Left ventricle myocardium inferior (tissue), 1 donor: ENCODE results near the gene ARHGEF6. TPM values are rescaled to one million over a fixed set of nuclear protein-coding genes. Genes with fewer than 3 reads are reported as not detected.
A peak's percentile ranks its signal among the peaks of the same experiment; 100 is the strongest.
"Not testable (repeated sequence)": the region's sequence is repeated elsewhere in the genome, so short reads cannot be mapped to it uniquely, and the experiment has no call there.

ENCODE experiments used
- DNase-seq: peaks from one replicate; pipeline ENCODE4 v3.0.0-alpha.2; 2020
- H3K27ac ChIP-seq: fragments of 200-600 bp; replicated peaks from 2 replicates; pipeline ENCODE4 v1.8.0; 2021
- H3K27me3 ChIP-seq: fragments of 200-600 bp; 2 replicates; pipeline ENCODE4 v1.8.0; 2021; ENCODE audit warnings: low read depth
- H3K36me3 ChIP-seq: fragments of 200-600 bp; 2 replicates; pipeline ENCODE4 v1.8.0; 2021
- H3K4me1 ChIP-seq: fragments of 200-600 bp; 2 replicates; pipeline ENCODE4 v1.8.0; 2021
- H3K4me3 ChIP-seq: fragments of 200-600 bp; 2 replicates; pipeline ENCODE4 v1.8.0; 2021; ENCODE audit warnings: mild to moderate bottlenecking, moderate library complexity
- H3K9me3 ChIP-seq: fragments of 200-600 bp; replicated peaks from 2 replicates; pipeline ENCODE4 v1.8.0; 2021
- CTCF ChIP-seq: fragments of 200-600 bp; IDR thresholded peaks from 2 replicates; pipeline ENCODE4 v1.8.0; 2021; ENCODE audit warnings: antibody characterized with exemption, mild to moderate bottlenecking, borderline replicate concordance
- intact Hi-C: fragments of 100-400 bp; cut with micrococcal nuclease; formaldehyde crosslinking; loops from one replicate; pipeline ENCODE4 v1.11.0; 2022
- total RNA-seq: library from RNA; stranded (reverse); fragmentation: NEBNext Ultra II Directional; extraction: Animal tissue kit (Norgen Biotek cat#: 25700); gene quantifications from one replicate; pipeline ENCODE4 v1.2.1, GENCODE V29; 2021
- donor health status: DM: no; HTN: yes; CAD: no; lungs with severe emphysema.

ARHGEF6 gene
- total RNA-seq, 1 donor from 2014 or later: 54.9 TPM

GRCh38 chrX:136773648-136774047, 7.1 kb downstream of the ARHGEF6 start:
- H3K27ac ChIP-seq: no peak overlapping the region
- no peaks in the 10 kb centered on the region for H3K9me3 ChIP-seq
- DNase-seq: no peak
- H3K27me3 ChIP-seq: no peaks in the 10 kb centered on the region
- intact Hi-C loops: no loop called here
- no peak for TF ChIP-seq CTCF
- H3K36me3 ChIP-seq: no peaks in the 10 kb centered on the region
- peaks cover 3% of the 10 kb centered on the region for H3K4me1 ChIP-seq
- H3K4me3 ChIP-seq: no peak overlapping the region

DNA sequence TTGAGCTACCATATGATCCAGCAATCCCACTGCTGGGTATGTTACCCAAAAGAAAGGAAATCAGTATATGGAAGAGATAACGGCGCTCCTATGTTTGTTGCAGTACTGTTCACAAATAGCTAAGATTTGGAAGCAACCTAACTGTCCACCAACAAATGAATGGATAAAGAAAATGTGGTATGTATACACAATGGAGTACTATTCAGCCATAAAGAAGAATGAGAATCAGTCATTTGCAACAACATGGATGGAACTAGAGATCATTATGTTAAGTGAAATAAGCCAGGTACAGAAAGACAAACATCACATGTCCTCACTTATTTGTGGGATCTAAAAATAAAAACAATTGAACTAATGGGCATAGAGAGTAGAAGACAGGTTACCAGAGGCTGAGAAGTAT, 8.9 kb downstream of the ARHGEF6 start:
- H3K4me3 ChIP-seq, DNase-seq, H3K4me1 ChIP-seq, intact Hi-C loops, H3K9me3 ChIP-seq, H3K27ac ChIP-seq, H3K36me3 ChIP-seq, H3K27me3 ChIP-seq: not testable (repeated sequence)

- Histone ChIP-seq H3K4me1 (peaks cover 25% of the 10 kb centered on the region), H3K9me3 (no peaks in the 10 kb centered on the region), H3K36me3 (no peaks in the 10 kb centered on the region), H3K27ac (peak overlapping the region; percentile 95), H3K27me3 (no peaks in the 10 kb centered on the region), H3K4me3 (peak overlapping the region; percentile 79)
- intact Hi-C loops: no loop called here
- TF ChIP-seq CTCF: no peak
- DNase-seq: peak; percentile 22
Measured at GRCh38 chrX:136768469-136769084, 12.2 kb downstream of the ARHGEF6 start.

DNA sequence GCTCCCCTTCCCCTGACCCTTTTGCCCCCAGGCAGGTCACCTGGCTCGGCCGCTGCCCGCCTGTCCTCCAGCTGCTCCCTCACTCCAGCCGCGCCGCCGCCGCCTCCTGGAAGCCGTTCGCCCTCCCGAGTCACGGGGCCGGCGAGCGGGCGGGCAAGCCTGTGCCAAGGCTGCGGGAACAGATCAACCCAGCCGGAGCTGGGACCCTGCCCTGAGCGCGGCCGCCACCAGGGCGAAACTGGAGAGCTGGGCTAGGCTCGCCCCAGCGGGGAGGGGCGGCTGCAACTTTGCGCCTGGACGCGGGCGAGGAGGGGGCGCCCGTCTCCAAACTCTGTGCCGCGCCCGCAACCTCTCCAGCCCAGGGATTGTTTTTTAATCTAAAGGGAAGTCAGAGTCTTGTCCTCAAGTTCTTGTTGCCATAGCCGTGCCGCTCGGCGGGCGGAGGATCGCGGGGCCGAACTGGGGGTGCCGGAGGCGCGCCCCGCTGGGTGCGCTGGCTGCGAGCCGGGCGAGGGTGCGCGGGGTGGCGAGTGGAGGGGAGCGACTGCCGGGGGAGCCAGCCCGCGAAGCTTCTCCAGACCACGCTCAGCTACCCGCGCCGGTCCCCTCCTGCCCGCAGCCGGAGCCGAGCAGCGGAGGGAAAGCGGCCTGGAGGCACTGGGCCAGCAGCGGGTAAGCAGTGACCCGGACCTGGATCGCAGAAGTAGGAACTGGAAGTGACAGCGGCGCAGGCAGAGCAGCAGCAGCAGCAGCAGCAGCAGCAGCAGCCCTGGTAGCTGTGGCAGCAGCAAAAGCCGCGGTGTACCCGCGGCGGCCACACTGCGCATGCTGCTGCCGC, 13.4 kb downstream of the ARHGEF6 start:
- intact Hi-C loops: no loop called here
- peaks cover 25% of the 10 kb centered on the region for H3K4me1 ChIP-seq
- peak overlapping the region; percentile 79 for H3K4me3 ChIP-seq
- TF ChIP-seq CTCF: peak; percentile 47
- no peaks in the 10 kb centered on the region for H3K27me3 ChIP-seq
- peak; percentile 72 for DNase-seq
- no peaks in the 10 kb centered on the region for H3K9me3 ChIP-seq
- H3K27ac ChIP-seq: peak overlapping the region; percentile 95
- H3K36me3 ChIP-seq: no peaks in the 10 kb centered on the region

DNA sequence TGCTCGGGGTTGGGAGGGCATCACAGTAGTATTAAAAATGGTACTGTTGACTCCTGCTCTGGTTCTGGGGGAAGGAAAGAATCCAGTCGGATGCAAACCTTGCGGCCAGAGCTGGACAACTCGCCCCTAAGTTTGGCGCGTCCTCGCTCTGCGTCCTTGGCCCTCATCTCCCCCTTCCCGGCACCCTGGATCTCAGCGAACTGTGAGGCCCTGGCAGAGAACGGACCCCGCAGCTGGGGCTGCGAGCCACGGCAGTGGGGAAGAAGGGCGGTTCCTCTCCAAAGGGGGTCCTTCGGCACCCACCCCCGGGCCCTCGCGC, 14.0 kb downstream of the ARHGEF6 start:
- no peak for TF ChIP-seq CTCF
- DNase-seq: no peak
- intact Hi-C loops: no loop called here

GRCh38 chrX:136765821-136766356, 14.8 kb downstream of the ARHGEF6 start:
- Histone ChIP-seq H3K27me3 (no peaks in the 10 kb centered on the region), H3K4me1 (peaks cover 36% of the 10 kb centered on the region), H3K27ac (peak overlapping the region; percentile 95), H3K9me3 (no peaks in the 10 kb centered on the region), H3K36me3 (no peaks in the 10 kb centered on the region), H3K4me3 (peak overlapping the region; percentile 79)
- DNase-seq: no peak
- no peak for TF ChIP-seq CTCF
- intact Hi-C loops: no loop called here

More for the DNA sequence above, 14.0 kb downstream of the ARHGEF6 start:
- no peaks in the 10 kb centered on the region for H3K27me3 ChIP-seq
- H3K4me3 ChIP-seq: peak overlapping the region; percentile 79
- no peaks in the 10 kb centered on the region for H3K36me3 ChIP-seq
- no peaks in the 10 kb centered on the region for H3K9me3 ChIP-seq
- H3K4me1 ChIP-seq: peaks cover 28% of the 10 kb centered on the region
- H3K27ac ChIP-seq: peak overlapping the region; percentile 95
